ENCODE results near the gene FDPS.

DNA sequence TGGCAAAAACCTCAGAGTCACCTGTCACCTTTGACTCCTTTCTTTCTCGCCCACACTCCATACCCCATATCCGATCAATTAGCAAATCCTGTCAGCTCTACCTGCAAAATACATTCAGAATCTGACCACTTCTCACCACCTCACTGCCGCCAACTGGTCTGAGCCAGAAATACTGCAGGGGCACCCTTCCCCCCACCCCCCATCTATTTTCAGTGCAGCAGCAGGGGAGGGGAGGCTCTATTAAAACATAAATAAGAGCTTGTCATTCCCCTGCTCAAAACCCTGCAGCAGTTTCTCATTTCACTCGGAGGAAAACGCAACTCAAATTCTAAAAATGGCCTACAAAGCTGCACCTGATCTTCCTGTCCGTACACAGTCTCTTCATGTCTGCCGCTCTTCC, 11.3 kb upstream of the FDPS start:
- TF ChIP-seq, protein P1, sequence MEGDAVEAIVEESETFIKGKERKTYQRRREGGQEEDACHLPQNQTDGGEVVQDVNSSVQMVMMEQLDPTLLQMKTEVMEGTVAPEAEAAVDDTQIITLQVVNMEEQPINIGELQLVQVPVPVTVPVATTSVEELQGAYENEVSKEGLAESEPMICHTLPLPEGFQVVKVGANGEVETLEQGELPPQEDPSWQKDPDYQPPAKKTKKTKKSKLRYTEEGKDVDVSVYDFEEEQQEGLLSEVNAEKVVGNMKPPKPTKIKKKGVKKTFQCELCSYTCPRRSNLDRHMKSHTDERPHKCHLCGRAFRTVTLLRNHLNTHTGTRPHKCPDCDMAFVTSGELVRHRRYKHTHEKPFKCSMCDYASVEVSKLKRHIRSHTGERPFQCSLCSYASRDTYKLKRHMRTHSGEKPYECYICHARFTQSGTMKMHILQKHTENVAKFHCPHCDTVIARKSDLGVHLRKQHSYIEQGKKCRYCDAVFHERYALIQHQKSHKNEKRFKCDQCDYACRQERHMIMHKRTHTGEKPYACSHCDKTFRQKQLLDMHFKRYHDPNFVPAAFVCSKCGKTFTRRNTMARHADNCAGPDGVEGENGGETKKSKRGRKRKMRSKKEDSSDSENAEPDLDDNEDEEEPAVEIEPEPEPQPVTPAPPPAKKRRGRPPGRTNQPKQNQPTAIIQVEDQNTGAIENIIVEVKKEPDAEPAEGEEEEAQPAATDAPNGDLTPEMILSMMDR (IDR thresholded peaks at IDR 0.05): no peak
- no peak for TF ChIP-seq EZH2 (IDR thresholded peaks at IDR 0.05)

All from neural progenitor cell (in vitro differentiated cells).